Left ventricle myocardium inferior (tissue), 1 donor: ENCODE results near the gene CDK6. TPM values are rescaled to one million over a fixed set of nuclear protein-coding genes. Genes with fewer than 3 reads are reported as not detected.

ENCODE experiments used
- DNase-seq: peaks from one replicate; pipeline ENCODE4 v3.0.0-alpha.2; 2020
- H3K27ac ChIP-seq: fragments of 200-600 bp; replicated peaks from 2 replicates; pipeline ENCODE4 v1.8.0; 2021
- H3K27me3 ChIP-seq: fragments of 200-600 bp; 2 replicates; pipeline ENCODE4 v1.8.0; 2021; ENCODE audit warnings: low read depth
- H3K36me3 ChIP-seq: fragments of 200-600 bp; 2 replicates; pipeline ENCODE4 v1.8.0; 2021
- H3K4me1 ChIP-seq: fragments of 200-600 bp; 2 replicates; pipeline ENCODE4 v1.8.0; 2021
- H3K4me3 ChIP-seq: fragments of 200-600 bp; 2 replicates; pipeline ENCODE4 v1.8.0; 2021; ENCODE audit warnings: mild to moderate bottlenecking, moderate library complexity
- H3K9me3 ChIP-seq: fragments of 200-600 bp; replicated peaks from 2 replicates; pipeline ENCODE4 v1.8.0; 2021
- intact Hi-C: fragments of 100-400 bp; cut with micrococcal nuclease; formaldehyde crosslinking; loops from one replicate; pipeline ENCODE4 v1.11.0; 2022
- total RNA-seq: library from RNA; stranded (reverse); fragmentation: NEBNext Ultra II Directional; extraction: Animal tissue kit (Norgen Biotek cat#: 25700); gene quantifications from one replicate; pipeline ENCODE4 v1.2.1, GENCODE V29; 2021
- TF ChIP-seq, protein P1 (sequence below): fragments of 200-600 bp; IDR thresholded peaks from 2 replicates; pipeline ENCODE4 v1.8.0; 2021; ENCODE audit warnings: antibody characterized with exemption, mild to moderate bottlenecking, borderline replicate concordance
- donor health status: DM: no; HTN: yes; CAD: no; lungs with severe emphysema.

The CDK6 gene
- total RNA-seq, 1 donor from 2014 or later: 16.5 TPM

GRCh38 chr7:92729172-92729571 lies 107.2 kb downstream of the CDK6 start:
- intact Hi-C loops: no loop called here
- Histone ChIP-seq H3K27me3 (no peaks in the 10 kb centered on the region), H3K27ac (no peak overlapping the region), H3K4me3 (no peak overlapping the region), H3K36me3 (peaks cover 14% of the 10 kb centered on the region), H3K9me3 (no peaks in the 10 kb centered on the region), H3K4me1 (peaks cover 49% of the 10 kb centered on the region)
- TF ChIP-seq, protein P1, sequence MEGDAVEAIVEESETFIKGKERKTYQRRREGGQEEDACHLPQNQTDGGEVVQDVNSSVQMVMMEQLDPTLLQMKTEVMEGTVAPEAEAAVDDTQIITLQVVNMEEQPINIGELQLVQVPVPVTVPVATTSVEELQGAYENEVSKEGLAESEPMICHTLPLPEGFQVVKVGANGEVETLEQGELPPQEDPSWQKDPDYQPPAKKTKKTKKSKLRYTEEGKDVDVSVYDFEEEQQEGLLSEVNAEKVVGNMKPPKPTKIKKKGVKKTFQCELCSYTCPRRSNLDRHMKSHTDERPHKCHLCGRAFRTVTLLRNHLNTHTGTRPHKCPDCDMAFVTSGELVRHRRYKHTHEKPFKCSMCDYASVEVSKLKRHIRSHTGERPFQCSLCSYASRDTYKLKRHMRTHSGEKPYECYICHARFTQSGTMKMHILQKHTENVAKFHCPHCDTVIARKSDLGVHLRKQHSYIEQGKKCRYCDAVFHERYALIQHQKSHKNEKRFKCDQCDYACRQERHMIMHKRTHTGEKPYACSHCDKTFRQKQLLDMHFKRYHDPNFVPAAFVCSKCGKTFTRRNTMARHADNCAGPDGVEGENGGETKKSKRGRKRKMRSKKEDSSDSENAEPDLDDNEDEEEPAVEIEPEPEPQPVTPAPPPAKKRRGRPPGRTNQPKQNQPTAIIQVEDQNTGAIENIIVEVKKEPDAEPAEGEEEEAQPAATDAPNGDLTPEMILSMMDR: no peak
- no peak for DNase-seq

DNA sequence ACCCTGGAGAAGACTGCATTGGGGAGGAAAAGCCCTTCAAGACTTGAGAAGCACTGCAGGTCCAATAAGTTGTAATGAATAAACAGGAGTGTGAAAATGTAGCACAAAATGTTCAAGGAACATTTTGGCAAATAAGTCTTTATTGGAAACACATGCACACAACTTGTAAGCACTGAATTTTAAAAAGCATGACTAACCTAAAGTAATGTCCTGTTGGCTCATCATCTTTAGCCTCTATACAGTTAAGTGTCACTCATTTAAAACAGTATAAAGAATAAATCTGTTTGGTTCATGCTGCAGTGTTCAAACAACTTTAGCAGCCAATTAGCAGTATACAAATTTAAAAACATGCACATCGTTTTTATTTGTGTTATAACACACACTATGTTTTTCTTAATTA lies 108.6 kb downstream of the CDK6 start:
- H3K27me3 ChIP-seq: no peaks in the 10 kb centered on the region
- TF ChIP-seq, protein P1: no peak
- H3K36me3 ChIP-seq: peaks cover 14% of the 10 kb centered on the region
- H3K4me1 ChIP-seq: peaks cover 57% of the 10 kb centered on the region
- no peak for DNase-seq
- H3K9me3 ChIP-seq: no peaks in the 10 kb centered on the region
- H3K4me3 ChIP-seq: no peak overlapping the region
- H3K27ac ChIP-seq: no peak overlapping the region
- intact Hi-C loops: no loop called here

GRCh38 chr7:92725161-92725925 lies 111.0 kb downstream of the CDK6 start:
- H3K36me3 ChIP-seq: peaks cover 14% of the 10 kb centered on the region
- DNase-seq: no peak
- no peak overlapping the region for H3K4me3 ChIP-seq
- H3K27ac ChIP-seq: peak overlapping the region; percentile 79
- peaks cover 61% of the 10 kb centered on the region for H3K4me1 ChIP-seq
- intact Hi-C loops: no loop called here
- H3K9me3 ChIP-seq: no peaks in the 10 kb centered on the region
- no peaks in the 10 kb centered on the region for H3K27me3 ChIP-seq
- TF ChIP-seq, protein P1: no peak

GRCh38 chr7:92723943-92724342 lies 112.4 kb downstream of the CDK6 start:
- peak overlapping the region; percentile 79 for H3K27ac ChIP-seq
- no peaks in the 10 kb centered on the region for H3K27me3 ChIP-seq
- no peak overlapping the region for H3K4me3 ChIP-seq
- DNase-seq: no peak
- intact Hi-C loops: no loop called here
- no peaks in the 10 kb centered on the region for H3K9me3 ChIP-seq
- TF ChIP-seq, protein P1: no peak
- H3K4me1 ChIP-seq: peaks cover 70% of the 10 kb centered on the region
- peaks cover 14% of the 10 kb centered on the region for H3K36me3 ChIP-seq

DNA sequence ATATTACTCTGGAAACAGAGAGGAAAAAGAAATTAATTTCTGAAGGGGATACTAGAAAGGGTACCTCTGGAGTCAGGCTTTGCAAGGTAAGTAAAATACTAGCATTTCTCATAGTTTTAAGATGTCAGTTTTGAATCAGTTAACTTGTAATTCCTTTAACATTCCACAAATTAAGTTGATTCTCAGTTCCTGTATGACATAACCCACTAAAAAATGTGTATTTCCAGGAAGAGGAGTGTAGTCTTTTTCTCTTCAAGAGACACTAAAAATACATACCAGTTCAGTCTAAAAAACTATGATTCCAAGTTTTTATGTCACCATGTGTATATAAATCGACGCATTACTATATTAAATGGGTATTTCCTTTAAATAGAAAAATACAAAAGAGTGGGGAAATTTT lies 113.2 kb downstream of the CDK6 start:
- Histone ChIP-seq H3K27ac (peak overlapping the region; percentile 79), H3K27me3 (no peaks in the 10 kb centered on the region), H3K36me3 (peaks cover 14% of the 10 kb centered on the region), H3K4me1 (peaks cover 77% of the 10 kb centered on the region), H3K4me3 (no peak overlapping the region), H3K9me3 (no peaks in the 10 kb centered on the region)
- no peak for DNase-seq
- intact Hi-C loops: no loop called here
- TF ChIP-seq, protein P1: no peak
